HG02981 (cell line): ENCODE results near the gene FFAR3.

Experiments
- ATAC-seq: cut with Tn5 transposase; IDR thresholded peaks from one replicate; pipeline ENCODE4 v1.9.1; 2021; ENCODE audit warnings: mild to moderate bottlenecking, moderate library complexity; ENCODE audit not compliant: unreplicated experiment

The FFAR3 gene

DNA sequence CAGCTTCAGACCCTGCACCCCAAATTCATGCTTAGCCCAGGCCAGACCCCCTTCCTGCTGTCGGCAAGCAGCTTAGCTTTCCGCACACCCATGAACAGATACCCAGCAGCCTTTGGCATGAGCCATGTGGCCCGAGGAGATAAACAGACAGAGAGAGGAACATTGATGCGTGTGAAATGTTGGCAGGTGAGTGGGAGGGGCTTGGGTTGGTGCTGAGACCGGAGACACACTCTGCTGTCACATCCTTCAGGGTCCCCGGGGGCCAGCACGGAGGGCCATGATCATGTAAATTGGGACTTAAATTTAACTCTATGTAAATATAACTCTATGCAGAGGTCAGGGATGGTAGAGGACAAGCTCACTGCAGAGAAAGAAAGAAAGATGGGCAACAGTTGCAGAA is 27.8 kb upstream of the FFAR3 start:
- ATAC-seq = peak; percentile 50

DNA sequence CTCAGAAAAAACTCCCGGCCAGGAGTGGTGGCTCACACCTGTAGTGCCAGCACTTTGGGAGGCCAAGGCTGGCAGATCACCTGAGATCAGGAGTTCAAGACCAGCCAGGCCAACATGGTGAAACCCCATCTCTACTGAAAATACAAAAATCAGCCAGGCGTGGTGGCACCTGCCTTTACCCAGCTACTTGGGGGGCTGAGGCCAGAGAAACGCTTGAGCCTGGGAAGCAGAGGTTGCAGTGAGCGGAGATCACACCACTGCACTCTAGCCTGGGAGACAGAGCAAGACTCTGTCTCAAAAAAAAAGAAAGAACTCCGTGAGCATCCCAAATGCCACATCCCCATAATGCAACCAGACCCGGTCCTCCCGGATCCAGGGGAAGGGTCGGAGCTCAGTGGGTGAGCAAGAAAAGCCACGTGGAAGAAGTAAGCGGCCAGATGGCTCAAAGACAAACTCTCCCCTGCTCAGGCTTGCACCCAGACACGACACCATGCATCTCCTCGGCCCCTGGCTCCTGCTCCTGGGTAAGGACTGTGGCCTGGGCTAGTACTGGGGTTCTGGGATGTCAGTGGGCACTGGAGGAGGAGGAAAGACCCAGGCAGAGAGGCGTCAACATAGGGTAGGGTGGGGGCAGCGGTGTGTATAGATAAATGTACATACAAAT is 26.6 kb upstream of the FFAR3 start:
- no peak for ATAC-seq

DNA sequence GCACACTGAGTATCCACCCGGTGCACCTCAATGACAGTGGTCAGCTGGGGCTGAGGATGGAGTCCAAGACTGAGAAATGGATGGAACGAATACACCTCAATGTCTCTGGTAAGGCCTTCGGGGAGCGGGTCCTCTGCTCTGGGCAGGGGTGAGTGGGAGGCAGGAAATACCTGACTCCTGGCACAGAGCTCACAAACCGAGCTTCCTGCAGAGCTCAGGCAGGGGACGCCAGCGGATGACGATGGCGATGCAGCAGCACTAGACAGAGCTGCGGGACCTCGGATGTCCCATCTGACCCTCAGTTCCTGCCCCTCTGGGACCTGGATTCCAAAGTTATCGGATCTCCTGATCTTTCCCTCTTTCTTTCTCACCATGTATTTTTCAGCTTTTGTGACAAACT is 25.4 kb upstream of the FFAR3 start:
- ATAC-seq = no peak

DNA sequence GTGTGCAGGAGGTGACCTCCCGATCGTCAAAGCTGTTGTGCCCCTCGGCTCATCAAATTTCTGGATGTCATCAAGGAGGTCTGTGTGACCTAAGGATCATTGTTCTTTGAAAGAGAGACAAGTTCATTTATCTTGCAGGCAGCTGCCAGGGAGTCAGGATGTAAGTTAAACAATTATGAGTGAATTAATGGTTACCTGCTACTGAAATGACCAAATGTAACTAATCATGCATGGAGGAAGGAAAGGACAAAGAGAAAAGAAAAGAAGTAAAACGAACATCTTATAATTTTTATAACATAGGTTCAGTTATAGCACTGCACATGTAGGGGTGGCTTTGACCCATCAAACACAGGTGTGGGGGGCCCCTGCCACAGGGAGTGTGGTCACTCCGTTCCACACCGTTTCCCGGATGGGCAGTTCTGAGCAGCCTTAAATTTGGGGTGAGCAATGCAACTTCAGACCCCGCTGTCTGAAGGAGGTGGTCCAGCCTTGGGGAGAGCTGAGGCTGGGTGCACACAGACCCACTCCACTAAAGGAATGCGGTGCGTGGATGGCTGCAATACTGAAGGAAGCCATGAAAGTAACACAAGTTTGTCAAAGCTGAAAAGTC is 24.0 kb upstream of the FFAR3 start:
- no peak for ATAC-seq

DNA sequence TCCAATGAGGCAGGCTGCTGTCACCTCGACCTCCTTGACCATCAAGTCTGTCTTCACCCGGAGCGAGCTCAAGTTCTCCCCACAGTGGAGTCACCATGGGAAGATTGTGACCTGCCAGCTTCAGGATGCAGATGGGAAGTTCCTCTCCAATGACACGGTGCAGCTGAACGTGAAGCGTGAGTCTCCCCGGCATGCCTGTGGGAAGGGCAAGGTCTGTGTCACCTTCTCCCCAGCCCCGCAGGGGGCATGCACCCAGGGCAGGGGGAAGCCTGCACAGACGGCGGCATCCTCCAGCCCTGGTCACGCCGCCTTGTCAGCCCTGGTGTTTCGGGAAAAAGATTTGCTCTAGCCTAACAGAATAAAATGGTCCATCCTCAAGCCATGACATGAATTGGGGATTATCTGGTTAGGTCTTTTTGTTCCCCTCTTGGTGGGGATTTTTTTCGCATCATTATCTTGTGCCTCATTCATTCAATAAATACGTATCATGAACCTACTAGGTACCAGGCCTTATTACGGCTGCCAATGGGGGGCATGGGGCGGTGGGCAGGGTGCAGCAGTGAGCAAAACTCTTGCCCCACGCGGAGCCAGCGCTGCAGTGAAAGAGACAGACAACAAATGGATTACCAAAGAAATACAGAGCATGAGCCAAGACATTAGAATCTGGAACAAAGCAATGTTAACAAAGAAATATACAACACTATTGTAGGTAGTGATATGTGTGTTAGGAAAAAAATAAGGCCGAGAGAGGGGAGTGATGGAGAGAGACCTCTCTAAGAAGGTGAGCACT is 21.9 kb upstream of the FFAR3 start:
- ATAC-seq = no peak

- ATAC-seq = no peak
Observed at GRCh38 chr19:35337097-35337983, 20.9 kb upstream of the FFAR3 start.

DNA sequence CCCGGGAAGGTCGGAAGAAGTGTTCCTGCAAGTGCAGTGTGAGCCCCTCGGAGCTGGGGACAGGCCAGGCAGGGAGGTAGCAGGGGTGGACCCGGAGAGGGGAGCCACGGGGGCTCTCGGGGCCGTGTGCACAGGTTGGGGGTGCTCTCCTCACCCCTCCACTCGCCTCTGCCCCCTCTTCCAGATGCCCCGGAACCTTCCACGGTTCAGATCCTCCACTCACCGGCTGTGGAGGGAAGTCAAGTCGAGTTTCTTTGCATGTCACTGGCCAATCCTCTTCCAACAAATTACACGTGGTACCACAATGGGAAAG is 20.3 kb upstream of the FFAR3 start:
- no peak for ATAC-seq

DNA sequence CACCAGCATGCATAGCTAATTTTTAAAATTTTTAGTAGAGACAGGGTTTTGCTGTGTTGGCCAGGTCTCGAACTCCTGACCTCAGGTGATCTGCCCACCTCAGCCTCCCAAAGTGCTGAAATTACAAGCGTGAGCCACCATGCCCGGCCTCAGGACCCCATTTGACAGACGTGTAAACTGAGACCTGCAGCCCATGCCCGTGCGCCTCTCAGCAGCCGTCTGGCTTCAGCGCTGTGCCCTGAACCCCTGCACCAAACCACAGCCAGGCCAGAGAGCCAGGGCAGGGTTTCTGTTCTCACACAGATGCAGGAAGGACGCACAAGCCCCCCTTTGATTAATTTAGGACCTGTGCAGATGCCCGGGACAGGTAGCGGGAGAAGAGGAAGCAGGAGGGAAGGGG is 17.8 kb upstream of the FFAR3 start:
- no peak for ATAC-seq

DNA sequence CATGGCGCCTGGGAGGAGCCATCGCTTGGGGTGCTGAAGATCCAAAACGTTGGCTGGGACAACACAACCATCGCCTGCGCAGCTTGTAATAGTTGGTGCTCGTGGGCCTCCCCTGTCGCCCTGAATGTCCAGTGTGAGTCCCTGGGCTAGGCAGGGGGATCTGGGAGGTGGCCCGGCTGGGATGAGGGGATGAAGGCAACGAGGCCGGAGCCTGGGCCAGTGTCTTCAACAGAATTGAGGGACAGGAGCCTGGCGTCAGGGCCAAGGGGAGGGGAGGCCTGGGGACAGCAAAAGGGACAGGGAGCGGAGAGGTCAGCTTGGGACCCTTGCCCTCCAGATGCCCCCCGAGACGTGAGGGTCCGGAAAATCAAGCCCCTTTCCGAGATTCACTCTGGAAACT is 17.3 kb upstream of the FFAR3 start:
- no peak for ATAC-seq

DNA sequence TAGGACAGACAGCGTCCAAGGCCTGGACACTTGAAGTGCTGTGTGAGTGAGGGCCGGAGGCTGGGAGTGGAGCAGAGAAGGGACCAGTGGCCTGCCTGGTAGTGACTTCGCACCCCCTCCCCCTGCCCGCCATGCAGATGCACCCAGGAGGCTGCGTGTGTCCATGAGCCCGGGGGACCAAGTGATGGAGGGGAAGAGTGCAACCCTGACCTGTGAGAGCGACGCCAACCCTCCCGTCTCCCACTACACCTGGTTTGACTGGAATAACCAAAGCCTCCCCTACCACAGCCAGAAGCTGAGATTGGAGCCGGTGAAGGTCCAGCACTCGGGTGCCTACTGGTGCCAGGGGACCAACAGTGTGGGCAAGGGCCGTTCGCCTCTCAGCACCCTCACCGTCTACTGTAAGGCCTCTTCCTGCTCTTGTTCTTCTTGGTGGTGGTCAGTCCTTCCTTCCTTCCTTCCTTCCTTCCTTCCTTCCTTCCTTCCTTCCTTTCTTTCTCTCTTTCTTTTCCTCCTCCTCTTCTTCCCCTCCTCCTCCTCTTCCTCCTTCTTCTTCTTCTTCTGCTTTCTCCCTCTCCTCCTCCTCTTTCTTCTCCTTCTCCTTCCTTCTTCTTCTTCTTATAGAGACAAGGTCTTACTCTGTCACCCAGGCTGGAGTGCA is 16.6 kb upstream of the FFAR3 start:
- ATAC-seq = no peak

GRCh38 chr19:35342430-35342829 is 15.8 kb upstream of the FFAR3 start:
- no peak for ATAC-seq

DNA sequence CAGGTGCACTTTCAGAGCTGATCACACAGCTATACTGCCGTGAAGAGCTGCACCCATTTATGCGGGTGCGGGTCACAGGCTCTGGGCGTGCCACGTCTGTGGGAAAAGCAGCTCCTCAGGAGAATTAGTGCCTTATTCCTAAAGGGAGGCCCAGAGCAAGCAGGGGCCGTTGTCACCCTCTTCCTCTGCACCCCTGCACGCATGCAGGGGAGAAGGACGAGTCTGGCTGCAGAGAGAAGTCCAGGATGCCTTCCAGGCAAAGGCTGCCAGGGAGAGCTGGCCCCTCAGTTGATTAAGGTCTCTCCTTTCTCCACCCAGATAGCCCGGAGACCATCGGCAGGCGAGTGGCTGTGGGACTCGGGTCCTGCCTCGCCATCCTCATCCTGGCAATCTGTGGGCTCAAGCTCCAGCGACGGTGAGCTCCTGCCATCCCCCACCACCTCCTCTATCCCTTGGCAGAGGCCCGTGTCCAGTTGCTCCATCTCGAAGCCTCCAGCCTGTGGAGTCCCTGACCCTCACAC is 13.7 kb upstream of the FFAR3 start:
- no peak for ATAC-seq

DNA sequence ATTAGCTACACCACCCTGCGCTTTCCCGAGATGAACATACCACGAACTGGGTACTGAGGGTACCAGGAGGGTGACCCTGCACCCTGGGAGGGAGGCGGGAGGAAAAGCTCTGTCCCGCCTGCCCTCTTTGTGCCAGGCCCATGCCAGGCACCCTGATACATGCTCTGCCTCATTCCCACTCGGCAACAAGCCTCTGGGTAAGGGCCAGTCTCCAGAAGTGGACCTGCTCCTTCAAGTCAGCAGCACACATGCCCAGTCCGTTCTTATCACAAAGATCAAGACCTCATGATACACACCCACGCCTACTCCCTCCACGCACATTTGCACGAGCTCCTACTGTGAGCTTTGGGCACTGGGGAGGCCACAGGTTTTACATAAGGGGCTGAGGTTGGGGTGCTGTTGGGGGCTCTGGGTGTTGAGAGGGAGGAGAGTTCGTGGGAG is 12.6 kb upstream of the FFAR3 start:
- no peak for ATAC-seq

DNA sequence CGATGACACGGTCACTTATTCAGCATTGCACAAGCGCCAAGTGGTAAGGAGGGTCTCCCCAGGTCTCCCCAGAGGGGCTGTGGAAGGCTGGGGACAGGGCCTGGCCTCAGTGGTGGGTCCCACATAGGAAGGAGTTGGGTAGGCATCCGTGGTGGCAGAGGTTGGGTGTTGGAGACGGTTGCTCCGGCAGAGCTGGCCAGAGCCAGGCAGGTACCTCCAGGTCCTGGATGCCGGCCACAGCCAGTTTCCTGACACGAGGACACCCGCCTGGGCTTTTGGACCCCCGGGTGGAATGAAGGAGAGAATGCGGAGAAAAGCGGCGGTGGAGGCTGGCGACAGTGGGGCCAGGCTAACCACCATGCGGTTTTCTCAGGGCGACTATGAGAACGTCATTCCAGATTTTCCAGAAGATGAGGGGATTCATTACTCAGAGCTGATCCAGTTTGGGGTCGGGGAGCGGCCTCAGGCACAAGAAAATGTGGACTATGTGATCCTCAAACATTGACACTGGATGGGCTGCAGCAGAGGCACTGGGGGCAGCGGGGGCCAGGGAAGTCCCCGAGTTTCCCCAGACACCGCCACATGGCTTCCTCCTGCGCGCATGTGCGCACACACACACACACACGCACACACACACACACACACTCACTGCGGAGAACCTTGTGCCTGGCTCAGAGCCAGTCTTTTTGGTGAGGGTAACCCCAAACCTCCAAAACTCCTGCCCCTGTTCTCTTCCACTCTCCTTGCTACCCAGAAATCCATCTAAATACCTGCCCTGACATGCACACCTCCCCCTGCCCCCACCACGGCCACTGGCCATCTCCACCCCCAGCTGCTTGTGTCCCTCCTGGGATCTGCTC is 11.8 kb upstream of the FFAR3 start:
- no peak for ATAC-seq

- ATAC-seq = peak; percentile 42
Observed at GRCh38 chr19:35347171-35347929, 10.9 kb upstream of the FFAR3 start, which contains the start of gene FFAR1. TSS of gene FFAR1 (plus strand) at chr19:35347902. CDS start at chr19:35351552, 3,650 bp downstream.

GRCh38 chr19:35347930-35348298 is 10.3 kb upstream of the FFAR3 start:
- no peak for ATAC-seq

DNA sequence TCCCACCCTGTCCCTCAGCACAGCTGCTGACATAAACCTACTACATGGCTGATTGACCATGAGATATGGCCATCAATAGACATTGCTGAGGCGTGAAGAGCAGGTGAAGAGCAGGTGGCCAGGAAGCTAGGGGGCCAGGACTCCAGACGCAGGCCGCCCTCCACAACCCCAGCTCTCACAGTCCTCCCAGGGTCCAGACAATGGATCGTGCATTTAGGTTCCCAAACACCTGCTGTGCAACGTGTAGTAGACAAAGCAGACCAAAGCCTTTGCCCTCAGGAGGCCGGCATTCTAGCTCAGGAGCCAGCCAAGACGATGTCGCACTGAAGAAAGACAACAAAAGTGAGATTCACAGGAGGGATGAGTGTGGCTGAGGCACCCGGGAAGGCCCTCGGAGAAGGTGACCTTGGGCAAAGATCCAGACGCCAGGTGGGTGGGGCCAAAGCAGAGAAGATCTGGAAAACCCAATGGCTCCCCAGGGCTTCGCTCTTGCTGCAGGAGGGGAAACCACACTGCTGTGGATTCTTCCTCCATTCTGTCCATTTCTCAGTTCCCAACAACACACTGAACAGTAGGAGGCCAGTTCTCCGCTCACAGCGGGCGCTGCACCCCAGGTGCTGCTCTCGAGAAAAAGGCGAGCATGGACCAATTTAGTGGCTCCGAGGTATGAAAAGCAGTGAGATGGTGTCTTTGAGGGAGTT is 9.2 kb upstream of the FFAR3 start:
- ATAC-seq = no peak
